Smooth muscle cell (in vitro differentiated cells): ENCODE results near the gene ZBTB46. TPM values are rescaled to one million over a fixed set of nuclear protein-coding genes. Genes with fewer than 3 reads are reported as not detected.

Experiments used
- DNase-seq: peaks from one replicate; lab custom pipeline; 2025; ENCODE audit not compliant: unreplicated experiment; lab: John Stamatoyannopoulos, UW
- H2AFZ ChIP-seq: fragments of 200-600 bp; sonication (generic); 2 replicates; pipeline ENCODE4 v1.6.0; 2016; ENCODE audit warnings: antibody characterized with exemption, low read depth, mild to moderate bottlenecking
- H3F3A ChIP-seq: fragments of 200-600 bp; sonication (generic); 2 replicates; pipeline ENCODE4 v1.6.0; 2017; ENCODE audit warnings: antibody characterized with exemption, low read depth
- H3K27ac ChIP-seq: fragments of 200-600 bp; sonication (generic); 2 replicates; pipeline ENCODE4 v1.5.1; 2016; ENCODE audit warnings: low read depth, mild to moderate bottlenecking
- H3K27me3 ChIP-seq: fragments of 200-600 bp; sonication (generic); 2 replicates; pipeline ENCODE4 v1.6.1; 2016; ENCODE audit warnings: low read depth, mild to moderate bottlenecking
- H3K36me3 ChIP-seq: fragments of 200-600 bp; sonication (generic); 2 replicates; pipeline ENCODE4 v1.5.1; 2016; ENCODE audit warnings: low read depth
- H3K4me1 ChIP-seq: fragments of 200-600 bp; sonication (generic); 2 replicates; pipeline ENCODE4 v1.5.1; 2016; ENCODE audit warnings: low read depth
- H3K4me2 ChIP-seq: fragments of 200-600 bp; sonication (generic); 2 replicates; pipeline ENCODE4 v1.6.0; 2016; ENCODE audit warnings: mild to moderate bottlenecking
- H3K4me3 ChIP-seq: fragments of 200-600 bp; sonication (generic); 2 replicates; pipeline ENCODE4 v1.5.1; 2016; ENCODE audit warnings: mild to moderate bottlenecking
- H3K79me2 ChIP-seq: fragments of 200-600 bp; sonication (generic); 2 replicates; pipeline ENCODE4 v1.6.0; 2016; ENCODE audit warnings: low read depth, mild to moderate bottlenecking
- H3K9ac ChIP-seq: fragments of 200-600 bp; sonication (generic); 2 replicates; pipeline ENCODE4 v1.6.0; 2016; ENCODE audit warnings: low read depth
- H3K9me3 ChIP-seq: fragments of 200-600 bp; sonication (generic); replicated peaks from 2 replicates; pipeline ENCODE4 v1.5.1; 2016; ENCODE audit warnings: low read depth
- H4K20me1 ChIP-seq: fragments of 200-600 bp; sonication (generic); 2 replicates; pipeline ENCODE4 v1.6.0; 2016; ENCODE audit warnings: low read depth
- WGBS: methylation state at CpG from one replicate; pipeline ENCODE4 v1.1.7; 2016; ENCODE audit warnings: low lambda C conversion rate; 5-methylcytosine and 5-hydroxymethylcytosine counted together
- polyA plus RNA-seq: library from polyadenylated mRNA; unstranded; fragments of >200 nt; fragmentation: Nextera tagmentation; extraction: Ambion mirVana; gene quantifications from 2 replicates; pipeline ENCODE4 v1.2.1, GENCODE V29; 2016
- total RNA-seq: library from RNA; depleted of rRNA; stranded (reverse); fragments of >200 nt; gene quantifications from 2 replicates; pipeline ENCODE4 v1.2.3, GENCODE V29; 2014
- TF ChIP-seq, protein P1 (sequence below): fragments of 200-600 bp; sonication (generic); IDR thresholded peaks from 2 replicates; pipeline ENCODE4 v1.5.1; 2017; ENCODE audit warnings: borderline replicate concordance, mild to moderate bottlenecking, antibody characterized with exemption; ENCODE audit not compliant: insufficient read depth, poor library complexity, severe bottlenecking

The ZBTB46 gene
- total and polyA plus RNA-seq, 2 experiments from 2014 or later, result 2.3 to 2.7 TPM

DNA sequence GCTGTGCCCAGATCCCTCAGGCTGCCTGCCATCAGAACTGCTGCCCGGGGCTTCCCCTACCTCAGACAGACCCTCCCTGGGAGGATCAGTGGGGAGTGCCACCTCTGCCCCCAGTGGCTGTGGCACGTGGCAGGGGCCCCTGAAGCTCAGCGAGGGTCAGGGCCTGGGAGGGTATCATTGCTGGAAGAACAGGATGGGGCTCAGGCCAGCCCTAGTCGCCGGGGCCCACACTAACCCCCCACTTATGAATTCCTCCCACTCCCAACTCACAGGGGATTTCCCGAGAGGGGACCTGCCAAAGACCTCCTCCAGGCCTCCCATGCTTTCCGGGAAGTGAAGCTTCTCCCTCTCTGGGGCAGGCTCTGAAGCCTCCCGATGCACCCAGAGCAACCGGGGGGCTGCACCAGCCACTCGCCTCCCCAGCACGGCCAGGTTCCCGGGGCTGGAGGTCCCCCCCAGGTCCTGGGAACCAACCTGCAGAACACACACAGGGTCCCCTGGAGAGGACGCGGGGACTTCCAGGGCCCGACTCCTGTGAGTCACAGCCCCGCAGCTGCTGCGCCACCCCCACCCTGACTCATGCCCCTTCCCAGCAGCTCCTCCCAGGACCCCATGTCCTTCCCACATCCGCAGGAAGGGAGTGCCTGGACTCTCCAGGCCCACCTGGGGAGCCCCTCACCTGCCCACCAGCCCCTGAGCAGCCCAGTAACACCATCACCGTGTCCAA lies 132.2 kb downstream of the ZBTB46 start:
- H3F3A ChIP-seq, result no peaks in the 10 kb centered on the region
- H3K27me3 ChIP-seq, result no peaks in the 10 kb centered on the region
- DNase-seq, result peak; percentile 78
- H4K20me1 ChIP-seq, result no peaks in the 10 kb centered on the region
- H3K4me3 ChIP-seq, result no peak overlapping the region
- no peak overlapping the region for H2AFZ ChIP-seq
- H3K36me3 ChIP-seq, result no peaks in the 10 kb centered on the region
- WGBS, result 31% methylated on average over 17 of the region's 19 CpGs
- H3K79me2 ChIP-seq, result no peaks in the 10 kb centered on the region
- peak overlapping the region; percentile 91 for H3K9ac ChIP-seq
- TF ChIP-seq, protein P1, sequence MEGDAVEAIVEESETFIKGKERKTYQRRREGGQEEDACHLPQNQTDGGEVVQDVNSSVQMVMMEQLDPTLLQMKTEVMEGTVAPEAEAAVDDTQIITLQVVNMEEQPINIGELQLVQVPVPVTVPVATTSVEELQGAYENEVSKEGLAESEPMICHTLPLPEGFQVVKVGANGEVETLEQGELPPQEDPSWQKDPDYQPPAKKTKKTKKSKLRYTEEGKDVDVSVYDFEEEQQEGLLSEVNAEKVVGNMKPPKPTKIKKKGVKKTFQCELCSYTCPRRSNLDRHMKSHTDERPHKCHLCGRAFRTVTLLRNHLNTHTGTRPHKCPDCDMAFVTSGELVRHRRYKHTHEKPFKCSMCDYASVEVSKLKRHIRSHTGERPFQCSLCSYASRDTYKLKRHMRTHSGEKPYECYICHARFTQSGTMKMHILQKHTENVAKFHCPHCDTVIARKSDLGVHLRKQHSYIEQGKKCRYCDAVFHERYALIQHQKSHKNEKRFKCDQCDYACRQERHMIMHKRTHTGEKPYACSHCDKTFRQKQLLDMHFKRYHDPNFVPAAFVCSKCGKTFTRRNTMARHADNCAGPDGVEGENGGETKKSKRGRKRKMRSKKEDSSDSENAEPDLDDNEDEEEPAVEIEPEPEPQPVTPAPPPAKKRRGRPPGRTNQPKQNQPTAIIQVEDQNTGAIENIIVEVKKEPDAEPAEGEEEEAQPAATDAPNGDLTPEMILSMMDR, result no peak
- H3K4me1 ChIP-seq, result peaks cover 20% of the 10 kb centered on the region
- no peaks in the 10 kb centered on the region for H3K9me3 ChIP-seq
- peak overlapping the region; percentile 83 for H3K4me2 ChIP-seq
- peak overlapping the region; percentile 97 for H3K27ac ChIP-seq

DNA sequence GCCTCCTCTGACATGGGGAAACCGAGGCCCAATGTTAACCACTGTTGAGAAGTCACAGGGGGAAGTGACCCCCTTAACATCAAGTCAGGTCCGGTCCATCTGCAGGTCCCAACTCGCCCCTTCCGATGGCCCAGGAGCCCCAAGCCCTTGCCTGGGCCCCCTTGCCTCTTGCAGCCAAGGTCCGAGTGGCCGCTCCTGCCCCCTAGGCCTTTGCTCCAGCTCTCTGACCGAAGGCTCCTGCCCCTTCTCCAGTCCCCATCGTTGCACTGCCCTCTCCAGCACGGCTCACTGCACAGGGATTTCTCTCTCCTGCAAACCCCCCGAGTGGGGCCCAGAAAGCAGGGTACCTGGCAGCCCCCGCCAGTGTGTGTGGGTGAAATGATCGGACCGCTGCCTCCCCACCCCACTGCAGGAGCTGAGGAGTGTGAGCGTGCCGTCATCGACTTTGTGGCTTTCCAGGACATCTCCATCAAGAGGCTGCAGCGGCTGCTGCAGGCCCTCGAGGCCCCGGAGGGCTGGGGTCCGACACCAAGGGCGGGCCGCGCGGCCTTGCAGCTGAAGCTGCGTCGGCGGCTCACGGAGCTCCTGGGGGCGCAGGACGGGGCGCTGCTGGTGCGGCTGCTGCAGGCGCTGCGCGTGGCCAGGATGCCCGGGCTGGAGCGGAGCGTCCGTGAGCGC lies 133.1 kb downstream of the ZBTB46 start:
- Histone ChIP-seq H3K79me2 (no peaks in the 10 kb centered on the region), H3K4me3 (no peak overlapping the region), H3K9ac (no peak overlapping the region), H3K4me1 (peaks cover 20% of the 10 kb centered on the region), H3K27ac (peak overlapping the region; percentile 97), H3K4me2 (peak overlapping the region; percentile 83), H3K27me3 (no peaks in the 10 kb centered on the region), H3K36me3 (no peaks in the 10 kb centered on the region), H4K20me1 (no peaks in the 10 kb centered on the region), H3K9me3 (no peaks in the 10 kb centered on the region), H2AFZ (no peak overlapping the region), H3F3A (no peaks in the 10 kb centered on the region)
- TF ChIP-seq, protein P1, result no peak
- no peak for DNase-seq
- 88% methylated on average over 40 of the region's 40 CpGs for WGBS

DNA sequence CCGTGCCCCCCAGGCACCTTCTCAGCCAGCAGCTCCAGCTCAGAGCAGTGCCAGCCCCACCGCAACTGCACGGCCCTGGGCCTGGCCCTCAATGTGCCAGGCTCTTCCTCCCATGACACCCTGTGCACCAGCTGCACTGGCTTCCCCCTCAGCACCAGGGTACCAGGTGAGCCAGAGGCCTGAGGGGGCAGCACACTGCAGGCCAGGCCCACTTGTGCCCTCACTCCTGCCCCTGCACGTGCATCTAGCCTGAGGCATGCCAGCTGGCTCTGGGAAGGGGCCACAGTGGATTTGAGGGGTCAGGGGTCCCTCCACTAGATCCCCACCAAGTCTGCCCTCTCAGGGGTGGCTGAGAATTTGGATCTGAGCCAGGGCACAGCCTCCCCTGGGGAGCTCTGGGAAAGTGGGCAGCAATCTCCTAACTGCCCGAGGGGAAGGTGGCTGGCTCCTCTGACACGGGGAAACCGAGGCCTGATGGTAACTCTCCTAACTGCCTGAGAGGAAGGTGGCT lies 133.7 kb downstream of the ZBTB46 start:
- TF ChIP-seq, protein P1, result no peak
- Histone ChIP-seq H3K79me2 (no peaks in the 10 kb centered on the region), H3F3A (no peaks in the 10 kb centered on the region), H3K27ac (no peak overlapping the region), H3K4me3 (peak overlapping the region; percentile 43), H3K4me1 (peaks cover 20% of the 10 kb centered on the region), H3K4me2 (peak overlapping the region; percentile 83), H3K27me3 (no peaks in the 10 kb centered on the region), H4K20me1 (no peaks in the 10 kb centered on the region), H3K9ac (no peak overlapping the region), H2AFZ (no peak overlapping the region), H3K36me3 (no peaks in the 10 kb centered on the region), H3K9me3 (no peaks in the 10 kb centered on the region)
- WGBS, result 85% methylated on average over 7 of the region's 7 CpGs
- no peak for DNase-seq
